Measurements from ENCODE around the gene GALNT14. TPM values are rescaled to one million over a fixed set of nuclear protein-coding genes. Genes with fewer than 3 reads are reported as not detected.

GALNT14 gene
- total and polyA plus RNA-seq, 2 of the 8 experiments (the other 6 are each of a cell fraction or from before 2014, with no cell fraction given), result 13.0 to 13.7 TPM

DNA sequence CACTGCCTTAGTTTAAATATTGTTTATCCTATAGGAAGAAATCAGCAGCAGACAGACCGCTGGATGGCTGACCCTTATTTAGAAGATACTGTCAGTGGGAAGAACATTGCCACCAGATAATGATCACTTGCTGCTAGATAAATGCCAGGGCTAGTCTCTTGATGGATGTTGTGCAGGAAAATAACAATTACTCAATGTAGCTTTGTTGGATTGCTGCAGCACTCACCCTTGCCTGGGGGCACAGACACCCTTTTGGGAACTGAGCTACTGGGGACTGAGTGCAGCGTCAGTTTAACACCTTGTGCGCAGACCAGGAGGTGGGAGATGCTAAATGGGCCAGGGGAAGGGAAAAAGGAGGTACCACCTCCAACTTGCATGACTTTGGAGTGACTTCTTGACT lies 266.8 kb downstream of the GALNT14 start (continued):
- no peak for TF ChIP-seq CTCF (IDR thresholded peaks at IDR 0.05; ENCODE audit: control extremely low read depth in 1 of 3, insufficient read depth in 1 of 3, low read depth in 1 of 3, low read length in 3 of 3)
- no peak for TF ChIP-seq SIN3A (conservative IDR thresholded peaks at IDR 0.05 in 1 of 2, IDR thresholded peaks at IDR 0.05 in 1 of 2; ENCODE audit: low read depth in 1 of 2, low read length in 2 of 2)
- TF ChIP-seq BCL11A (IDR thresholded peaks at IDR 0.05; ENCODE audit: low read depth in 2 of 2, low read length in 2 of 2), result no peak

Data from H1 (cell line).